HG03439 (cell line): ENCODE measurements around the gene ZNF155.

ENCODE experiments used
- ATAC-seq: cut with Tn5 transposase; IDR thresholded peaks from one replicate; pipeline ENCODE4 v1.9.1; 2021; ENCODE audit warnings: mild to moderate bottlenecking, moderate library complexity; ENCODE audit not compliant: unreplicated experiment

The ZNF155 gene

GRCh38 chr19:44003461-44004009 is 19.5 kb downstream of the ZNF155 start:
- peak; percentile 33 for ATAC-seq

DNA sequence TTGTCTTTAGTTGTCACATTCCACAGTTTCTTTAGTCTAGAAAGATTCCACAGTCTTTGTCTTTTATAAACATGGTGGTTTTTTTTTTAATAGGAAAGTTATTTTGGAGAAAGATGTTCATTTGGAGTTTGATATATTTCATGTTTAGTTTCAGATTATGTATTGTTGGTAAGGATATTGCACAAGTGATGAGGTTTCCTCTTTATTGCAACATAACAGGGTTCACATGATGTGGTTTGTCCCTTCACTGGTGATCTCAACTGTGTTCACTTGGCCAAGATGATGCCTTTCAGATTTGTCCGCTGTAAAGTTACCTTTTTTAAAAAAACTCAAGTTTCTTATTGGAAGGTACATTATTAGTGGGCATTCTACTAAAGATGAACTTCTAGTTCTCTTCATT is 22.0 kb downstream of the ZNF155 start:
- ATAC-seq: no peak

GRCh38 chr19:44007473-44007872 is 23.5 kb downstream of the ZNF155 start:
- ATAC-seq: no peak

DNA sequence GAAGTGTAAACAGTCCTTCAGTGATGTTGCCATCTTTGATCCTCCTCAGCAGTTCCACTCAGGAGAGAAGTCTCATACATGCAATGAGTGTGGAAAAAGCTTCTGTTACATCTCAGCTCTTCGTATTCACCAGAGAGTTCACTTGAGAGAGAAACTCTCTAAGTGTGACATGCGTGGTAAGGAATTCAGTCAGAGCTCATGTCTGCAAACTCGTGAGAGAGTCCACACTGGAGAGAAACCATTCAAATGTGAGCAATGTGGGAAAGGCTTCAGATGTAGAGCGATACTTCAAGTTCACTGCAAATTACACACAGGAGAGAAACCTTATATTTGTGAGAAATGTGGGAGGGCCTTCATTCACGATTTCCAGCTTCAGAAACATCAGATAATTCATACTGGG is 26.5 kb downstream of the ZNF155 start:
- no peak for ATAC-seq

GRCh38 chr19:44019498-44019897 is 35.5 kb downstream of the ZNF155 start:
- ATAC-seq: no peak

DNA sequence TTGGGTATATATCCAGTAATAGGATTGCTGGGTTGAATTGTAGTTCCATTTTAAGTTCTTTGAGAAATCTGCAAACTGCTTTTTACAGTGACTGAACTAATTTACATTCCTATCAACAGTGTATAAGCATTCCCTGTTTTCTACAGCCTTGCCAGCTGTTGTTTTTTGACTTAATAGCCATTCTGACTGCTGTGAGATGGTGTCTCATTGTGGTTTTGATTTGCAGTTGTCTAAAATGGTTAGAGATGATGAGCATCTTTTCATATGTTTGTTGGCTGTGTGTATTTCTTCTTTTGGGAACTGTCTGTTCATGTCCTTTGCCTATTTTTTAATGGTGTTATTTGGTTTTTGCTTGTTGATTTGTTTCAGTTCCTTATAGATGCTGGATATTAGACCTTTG is 37.2 kb downstream of the ZNF155 start:
- ATAC-seq: no peak

- no peak for ATAC-seq
Observed at GRCh38 chr19:44024900-44025216, 40.9 kb downstream of the ZNF155 start.

DNA sequence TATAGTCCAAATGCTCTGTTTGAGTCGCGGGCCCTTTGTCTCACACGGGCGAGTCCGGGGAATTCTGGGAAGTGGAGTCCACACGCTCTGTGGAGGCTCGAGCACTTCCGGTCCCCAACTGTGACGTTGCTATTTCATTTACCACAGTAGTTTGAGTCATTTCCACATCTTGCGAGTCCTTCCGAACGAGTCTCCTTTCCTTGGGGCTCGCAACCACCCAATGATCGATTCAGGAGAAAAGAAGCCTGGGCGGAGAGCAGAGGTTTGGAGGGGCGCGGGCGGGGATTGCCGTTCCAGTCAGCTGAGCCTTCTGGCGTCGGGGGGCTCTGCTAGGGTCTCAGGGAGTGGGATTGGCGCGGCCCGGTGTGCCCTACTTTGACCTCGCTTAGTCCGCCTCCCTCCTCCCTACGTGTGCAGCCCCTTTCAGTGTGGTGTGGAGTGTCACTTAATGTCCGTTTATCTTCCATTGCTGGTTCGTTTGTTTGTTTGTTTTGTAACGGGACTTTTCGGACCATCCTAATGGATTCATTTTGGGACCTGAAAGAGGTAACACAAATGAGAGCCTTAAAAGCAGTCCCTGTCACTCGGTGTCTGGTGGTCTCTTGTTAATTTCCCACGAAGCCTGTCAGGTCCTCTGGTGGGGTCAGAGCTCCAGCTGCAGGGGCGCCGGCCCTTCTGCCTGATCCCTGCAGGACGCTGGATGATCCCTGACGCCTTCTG is 41.4 kb downstream of the ZNF155 start, which contains the start of gene ZNF222:
Gene ZNF222 (plus strand): TSS at position 163 of the 720 bp plus-strand sequence. CDS start 58 bp downstream, at position 221.
- ATAC-seq: peak; percentile 94

- no peak for ATAC-seq
Observed at GRCh38 chr19:44026622-44027021, 42.6 kb downstream of the ZNF155 start.

- ATAC-seq: no peak
Observed at GRCh38 chr19:44032001-44032610, 48.1 kb downstream of the ZNF155 start.

GRCh38 chr19:44042147-44042546 is 58.2 kb downstream of the ZNF155 start:
- ATAC-seq: no peak
